Mononuclear cell (primary cell): ENCODE results near the gene C10orf90. TPM values are rescaled to one million over a fixed set of nuclear protein-coding genes. Genes with fewer than 3 reads are reported as not detected.
"Not testable (repeated sequence)": the region's sequence is repeated elsewhere in the genome, so short reads cannot be mapped to it uniquely, and the experiment has no call there.

Experiments
- H3K27me3 ChIP-seq: 2 replicates; pipeline ENCODE4 v1.6.0; 2011; ENCODE audit warnings: low read length, control low read depth; ENCODE audit not compliant: insufficient read depth
- H3K4me1 ChIP-seq: 2 replicates; pipeline ENCODE4 v1.5.1; 2011; ENCODE audit warnings: mild to moderate bottlenecking, low read length, control low read depth; ENCODE audit not compliant: insufficient read depth
- H3K4me3 ChIP-seq: 2 replicates; pipeline ENCODE4 v1.5.1; 2011; ENCODE audit warnings: mild to moderate bottlenecking, low read length, moderate library complexity
- H3K9me3 ChIP-seq: 2 replicates; pipeline ENCODE4 v1.5.1; 2011; ENCODE audit warnings: low read depth, mild to moderate bottlenecking, control low read depth, low read length
- total RNA-seq: library from RNA; depleted of rRNA; stranded (reverse); fragments of >200 nt; gene quantifications from one replicate; pipeline ENCODE4 v1.2.3, GENCODE V29; 2012

C10orf90 gene
- total RNA-seq, 1 donor: not detected

- no peaks in the 10 kb centered on the region for H3K9me3 ChIP-seq
- H3K4me3 ChIP-seq: no peak overlapping the region
- H3K27me3 ChIP-seq: no peaks in the 10 kb centered on the region
- no peaks in the 10 kb centered on the region for H3K4me1 ChIP-seq
These were observed 100.8 kb downstream of the C10orf90 start for GRCh38 chr10:126569513-126570244.

- H3K9me3 ChIP-seq: no peaks in the 10 kb centered on the region
- no peak overlapping the region for H3K4me3 ChIP-seq
- H3K27me3 ChIP-seq: no peaks in the 10 kb centered on the region
- no peaks in the 10 kb centered on the region for H3K4me1 ChIP-seq
These were observed 101.6 kb downstream of the C10orf90 start for GRCh38 chr10:126568809-126569385.

GRCh38 chr10:126565871-126566270 lies 104.6 kb downstream of the C10orf90 start:
- Histone ChIP-seq H3K4me1 (no peaks in the 10 kb centered on the region), H3K4me3 (no peak overlapping the region), H3K9me3 (no peaks in the 10 kb centered on the region), H3K27me3 (no peaks in the 10 kb centered on the region)

- Histone ChIP-seq H3K4me1 (no peaks in the 10 kb centered on the region), H3K4me3 (no peak overlapping the region), H3K27me3 (no peaks in the 10 kb centered on the region), H3K9me3 (no peaks in the 10 kb centered on the region)
These were observed 105.1 kb downstream of the C10orf90 start for GRCh38 chr10:126565441-126565840.

- H3K4me1 ChIP-seq: no peaks in the 10 kb centered on the region
- no peaks in the 10 kb centered on the region for H3K9me3 ChIP-seq
- H3K27me3 ChIP-seq: no peaks in the 10 kb centered on the region
- no peak overlapping the region for H3K4me3 ChIP-seq
These were observed 106.1 kb downstream of the C10orf90 start for GRCh38 chr10:126564326-126564888.

- Histone ChIP-seq H3K27me3 (no peaks in the 10 kb centered on the region), H3K9me3 (no peaks in the 10 kb centered on the region), H3K4me3 (no peak overlapping the region), H3K4me1 (no peaks in the 10 kb centered on the region)
These were observed 107.1 kb downstream of the C10orf90 start for GRCh38 chr10:126563361-126563760.

- no peaks in the 10 kb centered on the region for H3K27me3 ChIP-seq
- H3K9me3 ChIP-seq: no peaks in the 10 kb centered on the region
- no peak overlapping the region for H3K4me3 ChIP-seq
- no peaks in the 10 kb centered on the region for H3K4me1 ChIP-seq
These were observed 108.4 kb downstream of the C10orf90 start for GRCh38 chr10:126561921-126562680.

- H3K4me1 ChIP-seq: no peaks in the 10 kb centered on the region
- H3K27me3 ChIP-seq: no peaks in the 10 kb centered on the region
- H3K9me3 ChIP-seq: no peaks in the 10 kb centered on the region
- H3K4me3 ChIP-seq: no peak overlapping the region
These were observed 109.1 kb downstream of the C10orf90 start for GRCh38 chr10:126561294-126561920.

GRCh38 chr10:126558881-126559280 lies 111.6 kb downstream of the C10orf90 start:
- H3K4me1 ChIP-seq: no peaks in the 10 kb centered on the region
- no peaks in the 10 kb centered on the region for H3K27me3 ChIP-seq
- H3K9me3 ChIP-seq: no peaks in the 10 kb centered on the region
- no peak overlapping the region for H3K4me3 ChIP-seq

GRCh38 chr10:126551202-126551601 lies 119.3 kb downstream of the C10orf90 start:
- no peaks in the 10 kb centered on the region for H3K27me3 ChIP-seq
- no peaks in the 10 kb centered on the region for H3K4me1 ChIP-seq
- no peaks in the 10 kb centered on the region for H3K9me3 ChIP-seq
- H3K4me3 ChIP-seq: no peak overlapping the region

GRCh38 chr10:126550586-126550985 lies 119.9 kb downstream of the C10orf90 start:
- H3K27me3 ChIP-seq, H3K9me3 ChIP-seq, H3K4me3 ChIP-seq, H3K4me1 ChIP-seq: not testable (repeated sequence)

- no peaks in the 10 kb centered on the region for H3K4me1 ChIP-seq
- no peaks in the 10 kb centered on the region for H3K27me3 ChIP-seq
- H3K9me3 ChIP-seq: no peaks in the 10 kb centered on the region
- no peak overlapping the region for H3K4me3 ChIP-seq
These were observed 121.1 kb downstream of the C10orf90 start for GRCh38 chr10:126549344-126549743.

GRCh38 chr10:126544565-126544964 lies 125.9 kb downstream of the C10orf90 start:
- Histone ChIP-seq H3K4me1 (no peaks in the 10 kb centered on the region), H3K9me3 (no peaks in the 10 kb centered on the region), H3K27me3 (no peaks in the 10 kb centered on the region), H3K4me3 (no peak overlapping the region)

GRCh38 chr10:126538439-126539135 lies 131.9 kb downstream of the C10orf90 start:
- Histone ChIP-seq H3K9me3 (no peaks in the 10 kb centered on the region), H3K4me3 (no peak overlapping the region), H3K27me3 (no peaks in the 10 kb centered on the region), H3K4me1 (no peaks in the 10 kb centered on the region)
